Sigmoid colon (tissue), 4 donors: ENCODE data around the gene TMEM106B.

Experiments
- EP300 ChIP-seq, 4 donors: sonication (generic); formaldehyde crosslinking; IDR thresholded peaks; one replicate each; pipeline ENCODE4 v1.6.1; 2017; ENCODE audit warnings: antibody characterized with exemption in 4 of 4
- POLR2A ChIP-seq, 2 donors: fragments of 450-650 bp; IDR thresholded peaks; one replicate each; pipeline ENCODE4 v1.6.1; 2016; ENCODE audit warnings: antibody characterized with exemption in 2 of 2, mild to moderate bottlenecking in 2 of 2, moderate library complexity in 2 of 2
- TF ChIP-seq, protein P1 (sequence below), 4 experiments: fragments of 450-650 bp in 3 of 4; fragments of 200-600 bp in 1 of 4; IDR thresholded peaks; one replicate each; pipeline ENCODE4 v1.5.1; 2016 to 2019; ENCODE audit warnings: antibody characterized with exemption in 4 of 4, mild to moderate bottlenecking in 3 of 4, moderate library complexity in 2 of 4

- TF ChIP-seq, protein P1, sequence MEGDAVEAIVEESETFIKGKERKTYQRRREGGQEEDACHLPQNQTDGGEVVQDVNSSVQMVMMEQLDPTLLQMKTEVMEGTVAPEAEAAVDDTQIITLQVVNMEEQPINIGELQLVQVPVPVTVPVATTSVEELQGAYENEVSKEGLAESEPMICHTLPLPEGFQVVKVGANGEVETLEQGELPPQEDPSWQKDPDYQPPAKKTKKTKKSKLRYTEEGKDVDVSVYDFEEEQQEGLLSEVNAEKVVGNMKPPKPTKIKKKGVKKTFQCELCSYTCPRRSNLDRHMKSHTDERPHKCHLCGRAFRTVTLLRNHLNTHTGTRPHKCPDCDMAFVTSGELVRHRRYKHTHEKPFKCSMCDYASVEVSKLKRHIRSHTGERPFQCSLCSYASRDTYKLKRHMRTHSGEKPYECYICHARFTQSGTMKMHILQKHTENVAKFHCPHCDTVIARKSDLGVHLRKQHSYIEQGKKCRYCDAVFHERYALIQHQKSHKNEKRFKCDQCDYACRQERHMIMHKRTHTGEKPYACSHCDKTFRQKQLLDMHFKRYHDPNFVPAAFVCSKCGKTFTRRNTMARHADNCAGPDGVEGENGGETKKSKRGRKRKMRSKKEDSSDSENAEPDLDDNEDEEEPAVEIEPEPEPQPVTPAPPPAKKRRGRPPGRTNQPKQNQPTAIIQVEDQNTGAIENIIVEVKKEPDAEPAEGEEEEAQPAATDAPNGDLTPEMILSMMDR (IDR thresholded peaks at IDR 0.05): no peak
- TF ChIP-seq POLR2A (IDR thresholded peaks at IDR 0.05) (no peak), EP300 (IDR thresholded peaks at IDR 0.05) (no peak)
These were observed 16.7 kb upstream of the TMEM106B start for GRCh38 chr7:12194426-12194825.
